EL (cell line): ENCODE data around the gene PRXL2A.
A peak's percentile ranks its signal among the peaks of the same experiment; 100 is the strongest.
"Not testable (repeated sequence)": the region's sequence is repeated elsewhere in the genome, so short reads cannot be mapped to it uniquely, and the experiment has no call there.

Experiments used
- DNase-seq: peaks from one replicate; pipeline ENCODE4 v3.0.0-alpha.2; 2016

Gene PRXL2A, protein sequence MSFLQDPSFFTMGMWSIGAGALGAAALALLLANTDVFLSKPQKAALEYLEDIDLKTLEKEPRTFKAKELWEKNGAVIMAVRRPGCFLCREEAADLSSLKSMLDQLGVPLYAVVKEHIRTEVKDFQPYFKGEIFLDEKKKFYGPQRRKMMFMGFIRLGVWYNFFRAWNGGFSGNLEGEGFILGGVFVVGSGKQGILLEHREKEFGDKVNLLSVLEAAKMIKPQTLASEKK

DNA sequence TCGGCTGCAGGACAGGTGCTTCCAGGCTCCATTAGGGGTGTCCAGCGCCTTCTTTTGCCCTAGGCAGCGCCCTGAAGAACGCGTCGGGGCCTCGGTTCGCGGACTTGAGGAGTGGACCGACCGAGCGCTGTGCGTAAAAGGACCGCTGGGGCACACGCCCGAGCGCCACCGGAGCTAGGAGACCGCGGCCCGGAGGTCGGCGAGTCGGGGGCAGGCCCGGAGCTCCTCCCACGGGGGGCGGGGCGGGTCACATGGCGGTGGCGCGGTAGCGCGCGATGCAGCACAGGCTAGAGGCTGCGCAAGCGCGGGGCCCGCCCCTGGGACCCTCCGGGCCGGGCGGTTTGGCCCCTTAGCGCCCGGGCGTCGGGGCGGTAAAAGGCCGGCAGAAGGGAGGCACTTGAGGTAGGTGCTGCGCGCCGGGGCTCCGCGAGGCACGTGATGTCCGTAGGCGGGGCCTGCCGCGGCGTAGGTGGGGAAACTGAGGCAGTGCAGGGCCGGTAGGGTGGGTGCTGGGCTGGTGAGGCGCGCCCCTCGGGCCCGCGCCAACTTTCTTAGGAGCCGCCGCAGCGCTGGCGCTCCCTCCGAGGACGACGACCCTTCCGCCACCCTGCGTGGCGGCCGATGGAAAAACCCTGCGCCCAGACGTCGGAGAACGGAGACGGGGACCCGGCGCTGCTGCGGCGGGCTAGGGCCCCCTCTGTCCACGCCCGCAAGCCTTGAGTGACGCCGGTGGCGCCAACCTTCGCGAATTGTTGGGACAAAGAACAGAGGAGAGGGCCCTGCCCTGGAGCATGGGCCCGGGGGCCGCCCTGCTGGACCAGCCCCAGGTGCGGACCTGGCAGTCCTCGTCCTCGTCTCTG is at the start of gene PRXL2A:
PRXL2A (plus strand) TSS at position 310 of the 860 bp plus-strand sequence. CDS start 11,917 bp downstream, outside the sequence.
- DNase-seq: no peak

DNA sequence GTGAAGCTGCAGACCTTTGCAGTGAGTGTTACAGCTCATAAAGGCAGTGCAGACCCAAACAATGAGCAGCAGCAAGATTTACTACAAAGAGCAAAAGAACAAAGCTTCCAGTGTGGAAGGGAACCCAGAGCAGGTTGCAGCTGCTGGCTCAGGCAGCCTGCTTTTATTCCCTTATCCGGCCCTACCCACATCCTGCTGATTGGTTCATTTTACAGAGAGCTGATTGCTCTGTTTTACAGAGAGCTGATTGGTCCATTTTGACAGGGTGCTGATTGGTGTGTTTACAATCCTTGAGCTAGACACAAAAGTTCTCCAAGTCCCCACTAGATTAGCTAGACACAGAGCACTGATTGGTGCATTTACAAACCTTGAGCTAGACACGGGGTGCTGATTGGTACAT is 49.4 kb upstream of the PRXL2A start:
- not testable (repeated sequence) for DNase-seq

DNA sequence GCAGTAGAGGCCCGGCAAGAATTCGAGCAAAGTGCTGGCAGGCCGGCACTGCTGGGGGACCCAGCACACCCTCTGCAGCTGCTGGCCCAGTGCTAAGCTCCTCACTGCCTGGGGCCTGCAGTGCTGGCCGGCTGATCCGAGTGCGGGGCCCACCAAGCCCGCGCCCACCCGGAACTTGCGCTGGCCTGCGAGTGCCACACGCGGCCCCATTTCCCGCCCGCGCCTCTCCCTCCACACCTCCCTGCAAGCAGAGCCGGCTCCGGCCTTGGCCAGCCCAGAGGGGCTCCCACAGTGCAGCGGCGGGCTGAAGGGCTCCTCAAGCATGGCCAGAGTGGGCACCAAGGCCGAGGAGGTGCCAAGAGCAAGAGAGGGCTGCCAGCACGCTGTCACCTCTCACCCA is 48.7 kb upstream of the PRXL2A start:
- no peak for DNase-seq

DNA sequence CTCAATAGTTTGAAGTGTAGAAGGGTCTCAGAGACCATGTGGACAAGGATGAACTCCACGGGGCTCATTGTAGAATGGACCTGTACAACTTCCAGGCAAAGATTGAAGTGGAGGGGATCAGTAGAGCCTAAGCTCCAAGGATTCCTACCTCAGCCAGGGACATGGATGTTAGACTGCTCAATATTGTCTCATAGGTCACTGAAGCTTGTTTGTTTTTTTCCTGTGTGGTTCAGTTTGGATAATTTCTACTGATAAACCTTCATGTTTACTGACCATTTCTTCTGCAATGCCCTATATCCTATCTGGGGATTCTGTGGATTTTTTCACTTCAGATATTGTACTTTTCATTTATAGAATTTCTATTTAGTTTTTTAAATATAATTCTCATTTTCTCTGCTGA is 42.8 kb upstream of the PRXL2A start:
- DNase-seq: no peak

DNA sequence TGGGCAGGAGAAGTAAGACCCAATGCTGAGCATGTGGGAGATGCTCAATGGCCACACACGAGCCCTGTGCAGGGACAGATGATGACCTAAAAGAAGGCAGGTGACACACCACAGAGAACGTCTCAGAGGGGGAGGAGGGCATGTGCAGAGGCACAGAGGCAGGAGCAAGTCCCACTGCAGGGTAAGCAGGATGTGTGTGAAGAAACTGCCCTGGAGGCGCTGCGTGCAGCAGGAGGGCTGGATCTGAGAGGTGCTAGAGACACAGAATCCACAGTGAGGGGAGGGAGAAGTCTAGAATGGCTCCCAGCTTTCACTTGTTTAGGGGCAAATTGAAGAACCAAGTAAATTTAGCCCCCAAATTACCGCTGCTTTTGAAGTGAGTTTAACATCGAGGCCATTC is 36.9 kb upstream of the PRXL2A start:
- DNase-seq: no peak

DNA sequence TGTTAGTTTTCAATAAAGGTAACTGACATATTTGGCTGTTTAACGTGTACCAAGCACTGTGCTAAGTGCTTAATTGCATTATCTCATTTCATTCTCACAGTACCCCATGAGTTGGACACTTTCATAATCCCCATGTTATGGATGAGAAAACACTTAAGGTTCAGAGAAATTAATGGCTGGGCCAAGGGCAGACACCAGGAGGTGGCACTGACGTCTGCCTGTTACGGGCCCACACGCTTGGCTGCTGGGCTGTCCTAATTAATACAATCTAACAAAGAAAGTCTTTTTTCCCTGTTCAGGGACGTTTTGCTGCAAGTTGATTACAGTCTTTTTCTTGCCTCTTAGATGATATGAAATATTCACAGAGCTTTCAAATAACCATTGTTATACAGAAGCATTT is 35.7 kb upstream of the PRXL2A start:
- no peak for DNase-seq

DNA sequence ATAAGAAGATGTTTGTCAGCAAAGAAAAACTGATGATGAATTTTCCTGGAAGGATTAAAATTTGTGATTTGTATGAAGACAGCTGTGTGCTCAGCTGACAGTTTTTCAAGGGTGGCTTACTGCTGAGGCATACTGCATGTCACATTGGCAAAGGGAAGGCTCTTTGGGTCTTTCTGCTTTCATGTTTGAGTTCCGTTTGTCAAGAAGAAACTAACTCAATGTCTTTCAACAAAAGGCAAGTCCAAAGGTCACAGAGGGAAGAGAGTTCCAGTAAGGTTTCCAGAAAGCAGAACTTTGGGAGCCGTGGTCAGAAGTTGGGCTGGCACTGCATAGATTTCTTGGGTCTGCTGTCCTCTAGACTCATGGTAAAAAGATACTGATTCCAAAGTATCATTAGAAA is 34.8 kb upstream of the PRXL2A start:
- no peak for DNase-seq

DNA sequence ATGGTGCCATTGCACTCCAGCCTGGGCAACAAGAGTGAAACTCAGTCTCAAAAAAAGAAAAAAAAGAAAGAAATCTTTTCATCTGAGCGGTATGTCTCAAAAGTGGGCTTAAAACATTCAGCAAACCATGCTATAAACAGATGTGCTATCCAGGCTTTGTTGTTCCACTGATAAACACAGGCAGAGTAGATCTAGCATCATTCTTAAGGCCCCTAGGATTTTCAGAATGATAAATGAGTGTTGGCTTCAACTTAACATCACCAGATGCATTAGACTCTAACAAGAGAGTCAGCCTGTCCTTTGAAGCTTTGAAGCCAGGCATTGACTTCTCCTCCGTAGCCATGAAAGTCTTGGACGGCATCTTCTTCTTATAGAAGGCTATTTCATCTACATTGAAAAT is 28.6 kb upstream of the PRXL2A start:
- DNase-seq: no peak

DNA sequence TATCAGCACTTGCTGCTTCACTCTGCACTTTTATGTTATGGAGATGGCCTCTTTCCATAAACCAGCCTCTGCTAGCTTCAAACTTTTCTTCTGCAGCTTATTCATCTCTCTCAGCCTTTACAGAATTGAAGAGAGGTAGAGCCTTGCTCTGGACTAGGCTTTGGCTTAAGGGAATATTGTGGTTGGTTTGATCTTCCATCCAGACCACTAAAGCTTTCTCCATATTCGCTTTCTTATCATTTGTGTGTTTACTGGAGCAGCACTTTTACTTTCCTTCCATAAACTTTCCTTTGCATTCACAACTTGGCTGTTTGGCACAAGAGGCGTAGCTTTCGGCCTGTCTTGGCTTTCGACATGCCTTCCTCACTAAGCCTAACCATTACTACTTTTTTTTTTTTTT is 28.2 kb upstream of the PRXL2A start:
- no peak for DNase-seq

DNA sequence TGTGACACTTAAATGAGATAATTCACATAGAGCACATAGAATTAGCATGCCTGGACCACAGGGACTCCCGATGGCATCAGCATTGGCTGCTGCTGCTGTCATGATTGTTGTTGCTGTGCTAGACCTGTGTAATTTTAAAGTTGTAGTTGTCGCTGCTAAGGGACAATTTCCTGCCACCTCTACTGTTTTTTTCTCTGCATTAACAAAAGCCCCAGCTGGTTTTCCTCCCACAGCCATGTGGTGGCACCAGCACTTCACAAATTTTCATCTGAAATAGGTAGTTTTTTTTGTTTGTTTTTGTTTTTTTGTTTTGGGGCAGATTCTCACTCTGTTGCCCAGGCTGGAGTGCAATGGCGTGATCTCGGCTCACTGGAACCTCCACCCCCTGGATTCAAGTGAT is 25.4 kb upstream of the PRXL2A start:
- DNase-seq: peak; percentile 29

DNA sequence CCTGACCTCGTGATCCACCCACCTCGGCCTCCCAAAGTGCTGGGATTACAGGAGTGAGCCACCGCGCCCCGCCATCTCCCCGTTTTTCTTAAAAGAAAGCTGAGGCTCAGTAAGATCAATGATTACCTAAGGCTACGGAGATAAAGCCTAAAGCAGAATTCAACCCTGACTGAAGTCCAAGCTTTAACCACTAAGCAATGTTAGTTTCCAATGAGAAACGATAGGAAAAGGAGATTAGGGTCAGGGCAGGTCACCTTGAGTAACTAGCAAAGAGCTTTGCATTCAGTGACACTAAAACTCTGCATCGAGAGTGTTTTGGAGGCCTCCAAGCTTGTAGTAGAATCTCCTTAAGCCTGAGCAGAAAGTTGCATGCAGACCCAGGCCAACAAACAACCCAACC is 17.6 kb upstream of the PRXL2A start:
- no peak for DNase-seq

DNA sequence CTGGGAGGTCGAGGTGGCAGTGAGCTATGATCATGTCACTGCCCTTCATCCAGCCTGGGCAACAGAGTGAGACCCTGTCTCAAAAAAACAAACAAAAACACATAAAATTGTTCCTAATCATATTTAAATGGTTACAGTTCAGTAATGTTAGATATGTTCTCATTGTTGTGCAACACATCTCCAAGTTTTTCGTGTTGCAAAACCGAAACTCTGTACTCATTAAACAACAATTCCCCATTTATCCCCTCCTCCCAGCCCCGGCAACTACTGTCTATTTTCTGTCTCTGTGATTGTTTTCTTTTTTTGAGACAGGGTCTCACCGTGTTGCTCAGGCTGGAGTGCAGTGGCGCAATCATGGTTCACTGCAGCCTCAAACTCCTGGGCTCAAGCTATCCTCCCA is 16.1 kb upstream of the PRXL2A start:
- no peak for DNase-seq

DNA sequence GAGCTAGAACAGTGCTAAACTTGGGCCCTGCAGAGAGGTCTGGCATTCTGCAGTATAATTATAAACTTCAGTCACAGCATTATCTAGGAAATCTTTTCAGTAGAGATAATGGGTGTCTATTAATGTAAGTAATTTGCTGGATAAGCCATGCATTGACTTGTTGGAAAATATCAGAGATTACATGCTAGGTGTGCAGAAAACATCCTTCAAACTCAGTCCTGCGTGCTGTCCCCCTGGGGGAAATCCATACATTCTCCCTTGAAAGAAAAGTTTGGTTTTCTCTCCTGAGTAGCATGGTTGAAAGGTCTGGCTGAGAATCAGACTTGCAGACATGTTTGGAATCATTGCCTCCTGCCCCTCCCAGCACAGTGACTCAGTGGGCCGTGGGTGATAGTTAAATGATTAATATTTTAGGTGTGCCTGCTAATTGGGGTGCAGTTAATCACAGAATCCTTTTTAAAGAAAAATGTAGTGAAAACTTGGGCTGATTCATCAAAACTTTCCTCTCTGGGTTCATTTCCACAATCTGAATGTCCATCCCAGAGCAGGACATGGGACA is 13.9 kb upstream of the PRXL2A start:
- DNase-seq: no peak

DNA sequence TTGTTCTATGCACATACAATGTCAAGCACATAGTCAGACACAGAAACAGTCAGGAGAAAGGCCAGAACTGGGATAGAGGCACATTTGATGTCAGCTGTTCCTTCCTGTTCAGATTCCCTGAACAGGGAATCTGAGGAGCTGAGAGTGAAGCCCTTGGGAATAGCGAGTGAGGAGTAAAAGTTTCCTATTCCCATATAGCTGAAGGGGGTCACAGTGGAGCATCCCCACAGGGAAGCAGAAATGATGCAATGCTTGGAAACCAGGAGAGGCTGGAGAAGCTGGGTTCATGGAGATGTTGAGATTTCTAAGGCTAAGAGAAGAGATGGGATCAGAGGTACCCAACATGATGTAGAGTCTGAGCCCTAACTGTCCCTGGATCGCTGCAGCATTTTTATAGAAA is 11.3 kb upstream of the PRXL2A start:
- no peak for DNase-seq

DNA sequence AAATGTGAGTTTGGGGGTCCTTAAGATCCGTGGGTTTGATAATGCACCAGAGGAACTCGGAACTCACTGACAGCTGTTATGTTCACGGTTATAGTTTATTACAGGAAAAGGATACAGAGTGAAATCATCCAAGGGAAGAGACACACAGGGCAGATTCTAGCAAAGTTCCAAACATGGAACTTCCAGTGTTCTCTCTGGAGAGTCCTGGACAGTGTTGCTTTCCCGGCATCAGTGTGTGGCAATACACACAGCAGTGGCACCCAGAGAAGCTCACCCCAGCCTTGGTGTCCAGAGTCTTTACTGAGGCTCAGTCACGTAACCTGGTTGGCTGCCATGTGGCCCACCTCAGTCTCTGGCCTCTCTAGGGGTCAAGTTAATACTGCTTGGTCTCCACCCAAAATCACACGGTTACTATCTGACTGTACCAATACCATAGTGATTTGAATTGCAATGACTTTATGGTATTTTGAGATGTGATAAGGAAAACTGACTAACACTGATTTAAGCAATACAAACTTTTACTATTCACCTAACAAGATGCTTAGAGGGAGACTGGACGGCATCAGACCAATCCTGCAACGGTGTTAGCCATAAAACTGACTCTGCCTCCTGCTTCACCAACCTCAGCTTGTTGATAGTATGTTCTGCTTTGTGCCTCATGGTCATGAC is 8.1 kb upstream of the PRXL2A start:
- DNase-seq: no peak

DNA sequence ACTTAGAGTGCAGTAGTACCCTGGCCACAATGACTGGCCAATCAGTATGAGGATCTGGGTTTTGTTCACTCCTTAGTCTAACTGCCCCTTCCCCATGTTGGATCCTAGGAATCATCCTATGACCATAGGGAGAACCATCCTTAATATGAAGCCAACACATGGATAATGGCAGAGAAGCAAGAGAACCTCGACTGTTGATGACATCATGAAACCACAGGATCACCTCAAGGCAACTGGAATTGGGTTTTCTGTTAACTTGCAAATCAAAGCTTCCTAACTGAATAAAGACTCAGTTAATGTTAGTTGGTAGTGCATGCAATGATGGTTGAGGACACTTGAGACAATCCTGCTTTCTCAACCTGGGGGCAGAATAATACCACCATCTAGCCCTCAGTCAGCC is 3.3 kb upstream of the PRXL2A start:
- no peak for DNase-seq

DNA sequence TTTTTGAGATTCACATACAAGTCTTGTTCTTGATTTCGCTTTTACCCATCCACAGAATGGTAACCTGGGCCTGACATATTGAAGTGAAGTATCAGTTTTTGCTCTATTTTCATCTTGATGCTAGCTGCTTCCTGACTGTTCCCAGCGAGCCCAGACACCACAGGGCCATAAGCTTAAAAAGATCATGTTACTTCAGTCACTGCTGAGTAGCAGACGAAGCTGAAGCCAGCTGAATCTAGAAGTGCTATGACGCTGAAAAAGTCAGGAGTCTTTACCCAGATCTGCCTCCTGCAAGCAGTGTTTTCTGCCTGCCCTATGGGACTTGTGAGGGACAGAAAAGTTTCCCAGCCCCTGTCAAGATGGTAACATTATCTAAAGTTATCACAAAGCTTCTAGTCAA is 2.7 kb upstream of the PRXL2A start:
- DNase-seq: no peak

DNA sequence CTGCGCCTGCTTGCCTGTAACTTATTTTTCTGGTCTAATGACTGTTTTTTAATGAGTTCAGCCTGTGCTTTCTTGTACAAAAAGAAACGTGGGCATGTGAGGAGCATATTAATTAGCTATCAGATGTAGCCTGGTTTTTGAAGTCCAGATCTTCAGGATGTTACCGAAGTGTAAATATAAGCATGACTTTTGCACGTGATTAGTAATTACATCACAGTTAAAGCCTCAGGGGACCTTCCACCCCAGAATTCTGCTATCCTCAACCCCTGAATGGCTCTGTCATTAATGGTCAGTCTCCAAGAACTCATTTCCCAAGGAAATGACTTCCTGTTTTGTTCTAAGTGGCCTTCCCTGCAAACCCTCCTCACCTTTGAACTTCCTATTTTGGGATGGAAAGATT is 2.1 kb upstream of the PRXL2A start:
- no peak for DNase-seq

DNA sequence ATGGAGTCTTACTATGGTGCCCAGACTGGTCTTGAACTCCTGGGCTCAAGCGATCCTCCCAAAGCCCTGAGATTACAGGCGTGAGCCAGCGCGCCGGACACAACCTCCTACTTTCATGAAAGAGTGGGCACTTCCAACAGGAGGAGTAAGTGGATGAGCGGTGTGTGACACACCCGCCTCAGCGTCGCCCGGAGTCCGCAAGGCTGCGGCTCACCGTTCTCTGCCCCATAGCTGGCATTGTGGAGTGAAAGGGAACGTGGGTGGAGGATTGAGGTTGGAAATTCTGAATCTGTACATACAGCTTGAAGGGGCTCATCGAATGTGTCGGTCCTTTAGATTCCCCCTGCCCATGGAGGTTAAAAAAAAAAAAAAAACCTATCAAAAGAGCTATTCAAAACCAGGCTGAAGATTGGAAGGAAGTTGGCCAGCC is 524 bp upstream of the PRXL2A start:
- no peak for DNase-seq

DNA sequence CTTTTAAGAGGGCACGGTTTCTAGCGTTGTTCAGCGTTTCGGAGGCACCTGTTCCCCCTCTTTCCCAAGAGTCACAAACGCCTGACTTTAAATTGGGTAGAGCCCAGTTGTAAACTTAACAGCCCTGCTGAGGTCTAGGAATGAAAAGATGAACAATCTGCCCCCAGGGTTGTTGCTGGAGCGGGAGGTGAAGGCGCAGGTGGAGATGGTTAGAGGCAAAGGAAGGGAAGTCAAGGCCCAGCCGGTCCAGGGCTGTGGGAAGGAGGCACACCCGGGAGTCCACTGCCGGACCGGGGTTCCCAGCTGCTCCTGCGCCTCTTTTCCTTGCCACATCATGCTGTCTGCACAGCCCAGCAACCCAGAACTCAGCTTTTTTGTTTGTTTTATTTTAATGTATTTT is 770 bp downstream of the PRXL2A start:
- DNase-seq: no peak

DNA sequence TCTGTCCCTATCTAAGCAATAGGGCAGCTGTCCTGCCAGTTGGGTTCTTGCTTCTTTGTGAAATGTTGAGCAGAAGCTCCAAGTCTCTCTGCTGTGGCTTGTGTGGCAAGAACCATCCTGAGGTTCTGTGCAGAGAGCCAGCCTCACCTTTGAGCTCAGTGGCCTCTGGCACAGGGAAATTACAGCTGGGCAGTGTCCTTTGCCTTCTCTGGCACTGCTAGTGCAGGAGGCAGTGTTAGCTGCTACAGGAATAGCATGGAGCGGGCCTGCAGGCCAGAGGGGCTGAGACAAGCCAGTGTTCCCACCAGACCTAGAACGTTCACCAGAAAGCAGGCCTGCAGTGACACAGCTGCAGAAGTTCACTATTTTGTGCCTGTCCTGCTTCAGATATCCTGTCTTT is 1.8 kb downstream of the PRXL2A start:
- no peak for DNase-seq

DNA sequence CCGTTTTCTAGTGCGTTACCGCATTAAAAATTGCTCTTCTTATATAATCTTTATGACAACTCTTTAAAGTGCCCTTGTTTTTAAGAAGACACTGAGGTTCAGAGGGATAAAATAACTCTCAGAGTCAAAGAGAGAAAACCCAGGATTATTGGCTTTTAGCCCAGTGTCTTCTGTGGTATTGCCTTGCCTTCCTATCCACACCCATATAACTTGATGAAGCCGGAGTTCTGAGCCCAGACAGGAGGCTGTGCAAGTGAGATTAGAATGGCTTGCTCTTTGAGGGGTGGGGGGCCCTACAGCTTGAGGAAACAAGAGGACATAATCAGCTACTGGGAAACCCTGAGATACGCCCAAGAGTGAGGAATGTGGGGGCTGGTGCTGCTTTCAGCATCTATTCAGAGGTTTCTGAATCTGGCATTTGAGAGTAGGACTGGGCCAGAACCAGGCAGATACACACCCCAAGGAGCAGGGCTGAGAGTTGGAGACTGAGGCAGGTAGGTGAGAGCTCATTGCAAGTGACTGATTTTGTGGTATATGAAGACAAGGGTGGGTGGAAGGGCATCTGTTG is 2.3 kb downstream of the PRXL2A start:
- DNase-seq: no peak

DNA sequence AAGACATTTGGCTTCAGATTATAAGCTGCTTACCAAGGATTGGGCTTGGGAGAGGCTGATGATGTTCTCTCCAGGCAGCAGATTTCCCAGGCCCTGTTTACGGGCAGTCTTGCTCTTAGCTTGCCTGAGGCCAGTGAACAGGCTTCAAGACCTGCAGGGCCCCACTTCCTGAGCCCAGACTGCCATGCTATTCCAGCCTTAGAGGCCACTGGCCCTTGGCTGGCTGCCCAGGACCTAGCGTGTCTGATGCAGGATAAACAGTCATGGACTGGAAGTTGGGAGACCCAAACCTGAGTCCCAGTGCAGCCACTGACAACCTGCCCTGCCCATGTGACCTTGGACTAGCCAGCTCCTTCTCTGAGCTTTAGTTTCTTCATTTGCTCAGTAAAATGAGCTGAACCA is 2.9 kb downstream of the PRXL2A start:
- peak; percentile 27 for DNase-seq
